HG02678 (cell line): ENCODE measurements around the gene TSPEAR.
"Not testable (repeated sequence)": the region's sequence is repeated elsewhere in the genome, so short reads cannot be mapped to it uniquely, and the experiment has no call there.

Experiments used
- ATAC-seq: cut with Tn5 transposase; IDR thresholded peaks from one replicate; pipeline ENCODE4 v1.9.1; 2021; ENCODE audit warnings: mild to moderate bottlenecking, moderate library complexity; ENCODE audit not compliant: unreplicated experiment

The TSPEAR gene

DNA sequence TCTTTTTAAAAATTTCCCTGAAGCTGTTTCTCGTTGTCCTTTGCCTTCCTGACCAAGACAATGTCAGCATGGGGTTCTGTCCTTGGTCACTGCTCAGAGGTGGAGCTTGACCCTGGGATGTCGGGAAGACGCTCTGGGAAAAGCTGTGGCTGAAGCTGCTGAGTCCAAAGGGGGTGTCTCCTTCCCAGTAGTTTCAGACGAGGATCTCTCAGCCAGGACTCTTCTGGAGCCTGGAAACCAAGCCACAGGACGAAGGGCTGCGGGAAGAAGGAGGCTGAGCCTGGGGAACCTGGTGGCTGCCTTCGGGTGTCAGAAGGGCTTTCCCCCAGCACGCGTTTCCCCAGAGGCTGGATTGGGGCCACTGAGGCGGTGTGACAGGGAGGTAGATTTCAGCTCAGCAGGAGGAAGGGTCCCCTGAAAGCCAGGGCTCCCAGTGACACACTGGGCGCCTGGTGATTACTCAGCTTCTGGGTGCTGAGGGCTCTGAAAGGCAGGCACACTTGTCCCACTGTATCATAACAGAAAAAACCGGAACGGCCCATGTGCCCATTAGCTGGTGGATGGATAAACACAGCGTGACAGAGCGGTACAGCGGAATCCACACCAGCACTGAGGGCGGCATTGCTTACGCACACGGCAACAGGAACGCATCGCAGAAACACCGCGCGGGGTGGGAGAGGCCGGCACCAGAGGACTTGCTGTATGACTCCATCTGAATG, 24.4 kb downstream of the TSPEAR start:
- no peak for ATAC-seq

DNA sequence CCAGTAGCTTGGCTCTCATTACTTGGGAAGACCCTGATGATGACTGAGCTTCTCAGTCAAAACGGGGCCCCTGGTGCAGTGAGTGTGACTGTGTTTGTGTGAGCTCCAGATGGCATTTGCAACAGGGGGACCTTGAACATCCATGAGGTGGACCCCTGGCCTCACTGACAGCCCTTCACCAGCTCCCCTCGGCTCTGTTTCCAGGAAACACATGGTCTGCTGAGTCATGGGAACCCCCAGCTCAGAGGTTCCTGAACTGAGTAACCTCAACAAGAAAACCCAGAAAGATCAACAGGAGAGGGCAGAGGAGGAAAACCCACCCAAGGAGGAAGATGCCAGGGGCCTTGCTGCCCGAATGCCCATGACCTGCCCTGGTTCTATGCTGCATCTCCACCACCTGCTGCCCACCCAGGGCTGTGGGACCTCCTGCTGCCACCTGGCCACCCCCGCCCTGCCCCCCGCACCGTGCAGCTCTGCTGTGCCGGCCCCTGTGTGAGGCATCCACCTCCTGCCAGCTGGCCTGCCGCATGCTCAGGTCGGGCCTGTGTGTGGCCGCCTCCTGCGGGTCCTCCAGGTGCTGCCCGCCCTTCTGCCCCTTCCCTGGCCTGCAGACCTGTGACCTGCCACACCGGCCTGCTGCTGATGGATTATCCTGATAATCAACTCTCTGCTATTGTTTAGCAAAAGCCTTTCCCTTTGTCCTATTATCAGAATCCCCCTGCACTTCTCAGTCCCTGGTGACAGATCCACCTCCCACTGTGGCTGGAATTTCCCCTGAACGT, 25.2 kb downstream of the TSPEAR start:
- ATAC-seq = no peak

DNA sequence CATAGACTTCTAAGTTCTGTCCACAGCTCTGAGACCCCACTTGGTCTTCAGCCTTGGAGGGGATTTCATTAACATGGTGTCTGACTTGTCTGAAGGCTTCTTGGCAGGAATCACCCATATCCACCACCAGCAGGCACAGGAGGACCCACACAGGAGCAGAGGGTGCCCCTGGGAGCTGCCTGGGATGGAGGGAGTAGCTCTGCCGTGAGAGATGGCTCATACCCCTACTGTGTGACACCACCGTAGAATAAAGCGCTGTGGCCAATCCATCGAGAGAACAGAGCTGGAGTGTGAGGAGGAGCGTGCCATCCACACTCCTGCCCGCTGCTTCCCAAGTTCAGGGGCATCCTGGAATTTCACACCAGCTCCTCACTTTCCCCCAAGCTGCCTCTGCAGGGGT, 26.3 kb downstream of the TSPEAR start:
- ATAC-seq = not testable (repeated sequence)

DNA sequence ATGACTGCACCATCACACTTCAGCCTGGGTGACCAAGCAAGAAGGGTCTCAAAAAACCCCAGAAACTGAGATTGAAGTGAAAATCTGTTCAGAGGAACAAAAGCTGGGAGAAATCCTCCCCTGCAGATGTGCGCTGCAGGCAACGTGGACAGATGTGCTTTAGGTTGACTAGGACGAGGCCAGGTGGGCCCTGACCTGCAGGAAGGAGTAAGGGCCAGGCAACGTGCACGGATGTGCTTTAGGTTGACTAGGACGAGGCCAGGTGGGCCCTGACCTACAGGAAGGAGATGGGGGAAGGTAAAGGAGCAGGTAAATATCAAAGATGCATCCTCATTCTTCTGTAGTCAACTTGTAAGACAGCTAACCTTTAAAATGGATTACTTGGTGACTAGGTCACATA, 26.9 kb downstream of the TSPEAR start:
- ATAC-seq = no peak

DNA sequence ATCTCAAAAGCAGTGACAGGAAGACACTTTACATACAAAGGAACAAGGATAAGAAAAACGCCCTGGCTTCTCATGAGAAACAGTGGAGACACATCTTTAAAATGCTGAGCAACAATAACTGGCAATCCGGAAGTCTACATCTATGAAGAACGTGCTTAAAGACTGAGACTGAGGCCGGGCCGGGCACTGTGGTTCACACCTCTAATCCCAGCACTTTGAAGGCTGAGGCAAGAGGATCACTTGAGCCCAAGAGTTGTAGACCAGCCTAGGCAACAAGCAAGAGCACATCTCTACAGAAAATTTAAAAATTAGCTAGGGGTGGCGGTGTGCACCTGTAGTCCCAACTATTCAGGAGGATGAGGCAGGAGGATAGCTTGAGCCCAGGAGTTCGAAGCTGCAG, 27.3 kb downstream of the TSPEAR start:
- ATAC-seq = no peak

DNA sequence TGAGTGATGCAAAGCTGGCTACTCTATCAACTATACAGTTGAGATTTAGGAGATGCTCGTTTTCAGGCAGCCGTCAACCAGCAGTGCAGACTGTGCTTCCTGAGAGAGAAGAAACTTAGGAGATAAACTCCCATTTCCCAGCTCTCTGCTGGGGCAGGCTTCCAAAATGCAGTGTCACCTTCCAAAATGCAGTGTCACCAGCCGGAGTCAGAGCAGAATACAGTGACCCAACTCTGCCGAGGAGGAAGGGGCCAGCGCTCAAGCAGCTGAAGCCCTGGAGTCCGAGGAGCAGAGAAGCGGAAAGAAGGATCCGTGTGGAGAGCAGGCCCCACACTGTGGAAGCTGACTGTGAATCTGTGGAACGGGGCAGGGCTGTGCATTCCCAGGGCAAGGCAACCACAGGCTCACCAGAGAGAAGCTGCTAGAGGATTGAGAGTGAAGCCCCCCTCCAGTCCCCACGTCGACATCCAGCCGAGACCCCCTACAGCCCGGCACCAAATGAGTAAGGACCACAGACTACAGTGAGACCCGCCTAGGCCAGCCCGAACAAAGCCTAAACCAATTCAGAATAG, 28.7 kb downstream of the TSPEAR start:
- ATAC-seq = no peak

DNA sequence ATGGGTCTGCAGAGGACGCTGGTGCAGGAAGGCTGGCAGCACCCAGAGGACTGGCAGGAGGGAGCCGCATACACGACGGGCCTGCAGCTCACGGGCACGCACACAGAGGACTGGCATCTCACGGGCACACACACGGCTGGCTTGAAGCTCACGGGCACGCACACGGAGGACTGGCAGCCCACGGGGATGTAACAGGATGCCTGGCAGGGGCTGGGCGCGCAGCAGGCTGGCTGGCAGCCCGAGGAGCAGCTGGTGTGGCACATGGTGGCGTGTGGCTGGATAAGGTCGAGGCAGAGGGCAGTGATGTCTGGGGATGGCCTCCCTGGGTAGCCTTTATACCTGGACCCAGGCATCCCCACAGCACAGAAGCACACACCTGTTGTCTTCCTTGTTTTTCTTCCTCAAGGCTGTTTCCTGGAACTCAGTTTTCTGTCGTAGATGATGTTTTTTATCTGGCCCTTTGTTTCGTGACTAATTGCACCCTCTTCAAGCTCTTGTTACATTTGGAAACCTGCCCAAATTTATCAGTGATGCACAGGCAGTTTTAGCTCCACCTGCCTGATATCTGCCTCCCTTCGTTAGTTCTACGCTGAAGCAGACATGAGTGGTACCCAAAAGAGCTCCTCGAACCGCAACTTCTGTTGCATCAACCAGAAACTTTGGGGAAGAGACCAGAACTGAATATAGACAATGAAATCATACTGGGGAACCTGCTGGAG, 29.4 kb downstream of the TSPEAR start, which contains the start of gene KRTAP12-1:
KRTAP12-1 (minus strand) TSS at position 303 of the 719 bp plus-strand sequence; CDS start at position 263, 40 bp downstream.
- ATAC-seq = no peak

DNA sequence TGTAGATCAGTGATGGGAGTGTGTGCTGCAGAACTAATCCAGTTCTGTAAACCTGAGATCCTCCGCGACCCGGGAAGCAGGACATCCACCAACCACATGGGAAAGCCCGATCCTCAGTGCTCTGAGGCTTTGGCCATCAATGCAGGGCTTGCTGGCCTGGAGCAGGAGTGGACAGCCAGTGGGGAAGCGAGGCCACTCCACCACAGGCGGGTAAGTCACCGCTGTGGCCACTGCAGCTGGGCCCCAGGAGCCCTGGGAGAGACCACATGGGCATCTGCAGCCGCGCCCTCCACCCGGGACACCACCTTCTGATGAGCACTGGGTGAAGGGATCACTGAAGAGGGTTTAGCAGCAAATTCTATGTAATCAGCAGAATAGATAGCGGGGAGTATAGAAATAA, 30.2 kb downstream of the TSPEAR start:
- ATAC-seq = no peak

DNA sequence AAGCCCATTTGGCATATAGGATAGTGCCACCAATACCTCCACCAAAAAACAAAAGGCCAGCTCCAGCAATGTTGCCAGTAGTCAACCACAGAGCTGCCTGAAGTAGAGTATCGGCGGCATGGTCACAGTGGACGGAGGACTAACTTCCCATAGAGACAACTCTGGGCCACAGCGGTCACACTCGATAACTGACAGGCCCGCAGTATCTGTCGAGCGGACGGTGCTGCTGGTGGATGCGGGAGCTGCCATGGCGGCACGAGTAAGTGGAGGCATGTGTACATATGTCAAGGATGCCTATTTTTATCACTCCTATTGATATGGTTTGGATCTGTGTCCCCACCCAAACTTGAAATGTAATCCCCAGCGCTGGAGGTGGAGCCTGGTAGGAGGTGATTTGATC, 33.5 kb downstream of the TSPEAR start:
- ATAC-seq = no peak

DNA sequence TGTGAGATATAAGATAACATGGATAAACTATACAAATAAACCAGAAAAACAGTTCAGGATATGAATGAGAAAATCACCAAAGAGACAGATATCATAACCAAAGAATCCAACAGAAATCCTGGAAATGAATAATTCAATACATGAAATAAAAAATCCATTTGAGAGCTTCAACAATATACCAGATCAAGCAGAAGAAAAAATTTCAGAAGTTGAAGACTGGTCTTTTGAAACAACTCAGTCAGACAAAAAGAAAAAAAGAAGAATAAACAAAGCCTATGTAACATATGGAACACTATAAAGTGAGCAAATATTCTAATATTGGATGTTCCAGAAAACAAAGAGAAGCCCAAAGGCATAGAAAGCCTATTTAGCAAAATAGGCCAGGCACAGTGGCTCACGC, 39.5 kb downstream of the TSPEAR start:
- no peak for ATAC-seq

DNA sequence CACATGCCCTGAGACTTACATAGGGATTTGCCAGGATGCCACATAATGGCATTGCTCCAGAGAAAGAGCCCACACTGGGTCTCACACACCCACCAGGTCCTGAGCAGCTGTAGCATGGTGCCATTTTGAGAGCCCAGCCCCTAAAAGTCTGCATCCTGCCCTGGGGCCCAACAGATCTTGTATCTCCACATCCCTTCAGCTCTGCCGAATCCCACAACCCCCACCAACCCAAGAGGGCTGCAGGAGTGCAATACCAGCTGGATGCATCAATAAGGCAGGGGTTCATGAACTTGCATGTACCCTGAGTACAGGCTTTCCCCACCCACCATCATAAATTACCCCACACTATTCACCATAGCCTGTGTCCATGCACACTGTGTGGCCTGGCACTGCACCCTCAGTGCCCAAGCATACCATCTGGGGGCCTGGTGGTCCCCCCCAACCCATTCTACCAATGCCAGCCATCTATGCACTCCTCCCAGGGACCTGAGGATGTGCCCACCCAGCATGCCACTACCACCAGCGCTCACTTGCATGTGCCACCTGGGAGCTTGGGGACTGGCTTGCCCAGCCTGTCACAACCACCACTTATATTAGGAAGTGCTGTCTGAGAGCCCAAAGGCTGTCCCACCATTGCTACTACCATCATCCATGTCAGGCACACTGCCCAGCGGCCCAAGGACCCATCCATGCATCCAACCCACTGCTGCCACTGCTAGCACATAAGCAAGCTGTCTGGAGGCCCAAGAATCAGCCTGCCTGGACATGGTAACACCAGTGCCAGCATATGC, 40.5 kb downstream of the TSPEAR start:
- ATAC-seq = no peak

DNA sequence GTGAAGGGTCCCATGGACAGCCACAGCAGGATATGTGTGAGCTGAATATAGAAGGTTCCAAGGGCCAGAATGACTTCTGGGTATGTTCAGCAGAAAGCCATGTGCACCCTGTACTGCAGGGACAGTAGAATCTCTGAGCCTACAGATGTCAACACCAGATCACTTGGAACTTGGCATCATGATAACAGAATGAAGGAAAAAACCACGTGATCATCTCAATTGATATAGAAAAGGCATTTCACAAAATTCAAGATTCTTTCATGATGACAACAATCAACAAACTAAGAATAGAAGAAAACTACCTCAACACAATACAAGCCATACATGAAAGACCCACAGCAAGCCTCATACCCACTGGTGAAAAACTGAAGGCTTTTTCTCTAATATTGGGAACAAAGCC, 43.8 kb downstream of the TSPEAR start:
- ATAC-seq = no peak

DNA sequence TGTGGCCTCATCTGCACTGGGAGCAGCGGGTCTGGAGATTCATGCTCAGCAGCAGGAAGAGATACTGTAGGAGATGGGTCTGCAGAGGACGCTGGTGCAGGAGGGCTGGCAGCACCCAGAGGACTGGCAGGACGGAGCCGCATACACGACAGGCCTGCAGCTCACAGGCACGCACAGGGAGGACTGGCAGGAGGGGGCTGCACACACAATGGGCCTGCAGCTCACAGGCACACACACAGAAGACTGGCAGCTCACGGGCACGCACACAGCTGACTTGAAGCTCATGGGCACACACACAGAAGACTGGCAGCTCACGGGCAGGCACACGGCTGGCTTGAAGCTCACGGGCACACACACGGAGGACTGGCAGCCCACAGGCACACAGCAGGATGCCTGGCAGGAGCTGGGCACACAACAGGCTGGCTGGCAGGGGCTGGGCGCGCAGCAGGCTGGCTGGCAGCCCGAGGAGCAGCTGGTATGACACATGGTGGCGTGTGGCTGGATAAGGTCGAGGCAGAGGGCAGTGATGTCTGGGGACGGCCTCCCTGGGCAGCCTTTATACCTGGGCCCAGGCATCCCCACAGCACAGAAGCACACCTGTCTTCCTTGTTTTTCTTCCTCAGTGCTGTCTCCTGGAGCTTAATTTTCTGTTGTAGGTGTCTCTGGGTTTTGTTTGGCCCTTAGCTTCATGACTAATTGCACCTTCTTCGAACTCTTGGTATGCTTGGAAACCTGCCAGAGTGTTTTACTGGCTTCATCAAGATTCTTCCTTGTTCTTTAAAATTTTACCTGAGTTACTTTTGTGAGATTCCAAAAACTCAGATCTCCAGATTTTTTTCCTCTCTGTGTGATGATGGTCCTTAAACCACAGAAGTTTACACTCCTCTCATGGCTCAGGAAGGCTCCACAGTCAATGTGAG, 44.7 kb downstream of the TSPEAR start, which contains the start of gene KRTAP12-2:
KRTAP12-2 (minus strand) TSS at position 527 of the 920 bp plus-strand sequence; CDS start at position 486, 41 bp downstream.
- ATAC-seq = no peak

DNA sequence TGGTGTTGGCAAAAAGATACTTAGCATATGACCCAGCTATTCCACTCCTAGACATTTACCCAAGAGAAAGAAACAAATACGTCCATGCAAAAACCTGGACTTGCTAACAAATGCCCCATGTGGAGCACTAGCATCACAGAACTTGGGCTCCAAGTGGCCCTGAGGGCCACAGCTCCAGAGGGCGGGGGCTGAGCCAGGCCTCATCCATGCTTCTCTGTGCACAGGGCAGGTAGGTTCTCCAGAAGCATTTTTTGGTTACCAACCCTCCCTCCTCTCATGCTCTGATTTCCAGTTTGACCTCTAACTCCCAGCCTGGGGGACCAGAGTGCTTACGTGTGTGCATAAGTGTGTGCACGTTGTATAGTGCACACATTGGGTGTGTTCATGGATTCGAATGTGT, 46.7 kb downstream of the TSPEAR start:
- ATAC-seq = no peak

DNA sequence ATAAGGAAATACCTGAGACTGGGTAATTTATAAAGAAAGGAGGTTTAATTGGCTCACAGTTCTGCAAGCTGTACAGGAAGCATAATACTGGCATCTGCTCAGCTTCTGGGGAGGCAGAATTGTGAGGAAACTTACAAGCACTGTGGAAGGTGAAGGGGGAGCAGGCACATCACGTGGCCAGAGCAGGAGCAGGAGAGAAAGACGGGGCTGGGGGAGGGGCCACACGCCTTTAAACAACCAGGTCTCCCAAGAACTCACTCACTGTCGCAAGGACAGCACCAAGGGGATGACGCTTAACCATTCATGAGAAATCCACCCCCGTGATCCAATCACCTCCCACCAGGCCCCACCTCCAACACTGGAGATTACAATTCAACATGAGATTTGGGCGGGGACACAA, 49.8 kb downstream of the TSPEAR start:
- not testable (repeated sequence) for ATAC-seq

DNA sequence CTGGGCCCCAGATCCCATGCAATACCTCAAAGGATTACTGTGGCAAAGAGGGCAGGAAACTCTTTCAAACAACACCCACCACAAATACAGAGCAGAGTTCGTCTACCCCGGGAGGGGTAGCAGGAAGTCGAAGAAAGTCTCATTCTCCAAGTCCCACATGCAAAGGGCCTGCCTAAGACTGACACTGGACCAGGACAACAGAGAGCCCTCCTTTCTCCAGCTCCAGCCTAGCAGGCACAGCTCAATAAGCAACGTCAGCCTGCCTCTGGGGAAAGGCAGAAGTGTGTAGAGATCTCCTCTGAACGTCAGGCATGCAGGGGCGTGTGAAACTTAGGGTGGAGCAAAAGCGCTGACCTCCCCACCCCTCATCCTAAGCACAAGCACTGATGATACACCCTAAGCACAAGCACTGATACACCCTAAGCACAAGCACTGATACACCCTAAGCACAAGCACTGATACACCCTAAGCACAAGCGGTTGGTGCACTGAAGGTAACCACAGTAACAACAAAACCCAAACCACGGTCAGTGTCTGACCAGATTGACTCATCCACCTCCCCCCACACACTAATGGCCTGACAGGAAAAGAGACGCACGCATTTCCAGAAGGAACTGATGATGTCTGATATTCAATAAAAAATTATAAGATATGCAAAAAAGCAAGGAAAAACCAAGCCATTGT, 52.3 kb downstream of the TSPEAR start:
- ATAC-seq = no peak

DNA sequence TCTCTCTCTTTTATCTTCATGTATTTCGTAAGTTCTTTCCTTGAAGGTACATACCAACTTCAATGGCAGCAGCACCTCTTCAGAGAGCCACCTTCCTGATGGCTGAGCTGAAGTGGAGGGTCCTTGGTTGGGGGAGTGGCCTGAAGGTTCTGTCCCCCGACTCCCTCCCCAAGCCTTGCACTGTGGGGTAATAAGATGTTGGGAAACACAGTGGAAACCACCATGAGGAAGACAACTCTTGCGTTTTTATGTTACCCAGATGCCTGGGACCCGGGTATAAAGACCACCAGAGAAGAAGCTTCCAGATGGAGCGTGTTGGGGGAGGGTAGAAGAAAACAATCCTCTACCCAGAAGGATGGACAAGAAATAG, 52.8 kb downstream of the TSPEAR start:
- ATAC-seq = no peak

DNA sequence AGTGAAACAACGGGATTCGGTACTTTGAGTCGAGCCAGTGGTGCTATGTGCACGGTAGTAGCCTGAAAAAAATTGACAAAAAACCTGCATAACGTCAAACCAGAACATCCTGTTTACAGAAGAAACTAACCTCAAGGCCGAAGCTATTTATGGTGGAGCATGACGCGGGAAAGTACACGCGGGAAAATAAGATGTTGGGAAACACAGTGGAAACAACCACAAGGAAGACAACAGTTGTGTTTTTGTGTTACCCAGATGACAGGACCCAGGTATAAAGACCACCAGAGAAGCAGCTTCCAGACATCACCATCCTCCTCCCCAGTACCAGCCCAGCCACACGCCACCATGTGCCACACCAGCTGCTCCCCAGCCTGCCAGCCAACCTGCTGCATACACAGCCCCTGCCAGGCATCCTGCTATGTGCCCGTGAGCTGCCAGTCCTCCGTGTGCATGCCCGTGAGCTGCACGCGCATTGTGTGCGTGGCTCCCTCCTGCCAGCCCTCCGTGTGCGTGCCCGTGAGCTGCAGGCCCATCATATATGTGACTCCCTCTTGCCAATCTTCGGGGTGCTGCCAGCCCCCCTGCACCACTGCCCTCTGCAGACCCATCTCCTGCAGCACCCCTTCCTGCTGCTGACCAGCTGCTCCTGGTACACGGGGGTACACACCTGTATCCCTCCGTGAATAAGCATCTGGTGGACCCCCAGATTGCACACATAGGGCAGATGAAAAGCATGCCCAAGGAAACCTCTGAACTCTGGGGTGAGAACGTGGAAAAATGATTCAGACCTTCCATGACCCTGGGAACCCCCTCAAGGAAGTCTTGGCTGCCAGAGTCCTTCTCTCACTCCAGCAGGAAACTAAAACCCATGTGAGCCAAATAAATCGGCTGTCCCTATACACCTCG, 53.5 kb downstream of the TSPEAR start, which contains the start of gene KRTAP12-3:
KRTAP12-3 (plus strand) TSS at position 298 of the 906 bp plus-strand sequence; CDS start at position 346, 48 bp downstream.
- no peak for ATAC-seq
